Measurements from ENCODE around the gene CCL22.
"Not testable (repeated sequence)": the region's sequence is repeated elsewhere in the genome, so short reads cannot be mapped to it uniquely, and the experiment has no call there.

Gene CCL22

GRCh38 chr16:57358527-57359095 lies at the start of gene CCL22:
TSS of gene CCL22 (plus strand) at chr16:57358783. CDS start at chr16:57358817, 34 bp downstream.
- DNase-seq: no peak

- no peak for DNase-seq
Observed at GRCh38 chr16:57310801-57311200, 47.8 kb upstream of the CCL22 start.

- no peak for DNase-seq
Observed at GRCh38 chr16:57313509-57313908, 45.1 kb upstream of the CCL22 start.

- no peak for DNase-seq
Observed at GRCh38 chr16:57314161-57314785, 44.3 kb upstream of the CCL22 start.

GRCh38 chr16:57315416-57315815 lies 43.2 kb upstream of the CCL22 start:
- no peak for DNase-seq

GRCh38 chr16:57316390-57317017 lies 42.1 kb upstream of the CCL22 start:
- no peak for DNase-seq

- no peak for DNase-seq
Observed at GRCh38 chr16:57318240-57318970, 40.2 kb upstream of the CCL22 start.

GRCh38 chr16:57319646-57320045 lies 38.9 kb upstream of the CCL22 start:
- DNase-seq: no peak

GRCh38 chr16:57324749-57325148 lies 33.8 kb upstream of the CCL22 start:
- peak; percentile 16 for DNase-seq

DNA sequence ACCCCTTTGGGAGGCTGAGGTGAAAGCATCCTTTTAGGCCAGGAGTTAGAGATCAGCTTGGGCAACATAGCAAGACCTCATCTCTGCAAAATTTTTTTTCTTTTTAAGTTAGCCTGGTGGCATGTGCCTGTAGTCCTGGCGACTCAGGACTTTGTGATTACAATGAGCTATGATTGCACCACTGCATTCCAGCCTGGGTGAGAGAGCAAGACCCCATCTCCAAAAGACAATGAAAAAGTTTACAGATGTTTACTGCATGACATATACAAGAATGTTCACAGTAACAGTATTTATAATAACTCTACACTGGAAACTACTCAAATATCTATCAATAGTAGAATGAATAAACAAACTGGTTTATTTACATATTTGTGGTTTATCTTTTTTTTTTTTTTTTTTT lies 33.1 kb upstream of the CCL22 start:
- no peak for DNase-seq

- DNase-seq: no peak
Observed at GRCh38 chr16:57329718-57330327, 28.8 kb upstream of the CCL22 start.

DNA sequence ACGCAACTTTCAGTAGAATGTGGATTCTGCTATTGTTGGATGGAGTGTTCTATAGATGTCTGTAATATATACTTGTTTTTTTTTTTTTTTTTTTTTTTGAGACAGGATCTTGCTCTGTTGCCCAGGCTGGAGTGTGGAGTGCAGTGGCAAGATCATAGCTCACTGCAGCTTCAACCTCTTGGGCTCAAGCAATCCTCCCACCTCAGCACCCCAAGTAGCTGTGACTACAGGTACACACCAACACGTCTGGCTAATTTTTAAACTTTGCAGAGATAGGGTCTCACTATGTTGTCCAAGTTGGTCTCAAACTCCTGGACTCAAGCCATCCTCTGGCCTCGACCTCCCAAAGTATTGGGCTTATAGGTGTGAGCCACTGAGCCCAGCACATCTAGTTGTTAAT lies 27.2 kb upstream of the CCL22 start:
- DNase-seq: no peak

DNA sequence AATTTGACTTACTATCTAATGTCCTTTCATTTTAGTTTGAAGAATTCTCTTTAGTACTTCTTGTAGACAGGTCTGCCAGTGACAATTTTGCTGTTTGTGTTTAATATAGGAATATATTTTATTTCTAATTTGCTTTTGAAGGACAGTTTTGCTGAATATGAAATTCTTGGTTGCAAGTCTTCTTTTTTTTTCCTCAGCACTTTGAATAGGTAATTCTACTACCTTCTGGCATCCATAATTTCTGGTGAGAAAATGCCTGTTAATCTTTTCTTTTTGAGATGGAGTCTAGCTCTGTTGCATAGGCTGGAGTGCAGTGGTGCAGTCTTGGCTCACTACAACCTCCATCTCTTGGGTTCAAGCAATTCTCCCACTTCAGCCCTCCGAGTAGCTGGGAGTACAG lies 25.2 kb upstream of the CCL22 start:
- DNase-seq: no peak

DNA sequence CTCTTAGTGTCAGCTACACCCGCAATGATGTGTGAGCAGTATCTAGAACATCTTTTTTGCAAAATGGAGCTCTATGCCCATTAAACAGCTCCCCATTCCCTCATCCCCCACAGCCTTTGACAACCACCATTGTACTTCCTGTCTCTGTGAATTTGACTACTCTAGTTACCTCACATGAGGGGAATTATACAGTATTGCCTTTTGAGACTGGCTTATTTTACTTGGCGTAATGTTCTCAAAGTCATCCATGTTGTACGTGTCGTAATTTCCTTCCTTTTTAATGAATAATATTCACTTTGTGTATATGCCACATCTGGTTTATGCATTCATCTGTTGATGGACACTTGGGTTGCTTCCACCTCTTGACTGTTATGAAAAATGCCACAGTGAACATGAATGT lies 23.2 kb upstream of the CCL22 start:
- no peak for DNase-seq

DNA sequence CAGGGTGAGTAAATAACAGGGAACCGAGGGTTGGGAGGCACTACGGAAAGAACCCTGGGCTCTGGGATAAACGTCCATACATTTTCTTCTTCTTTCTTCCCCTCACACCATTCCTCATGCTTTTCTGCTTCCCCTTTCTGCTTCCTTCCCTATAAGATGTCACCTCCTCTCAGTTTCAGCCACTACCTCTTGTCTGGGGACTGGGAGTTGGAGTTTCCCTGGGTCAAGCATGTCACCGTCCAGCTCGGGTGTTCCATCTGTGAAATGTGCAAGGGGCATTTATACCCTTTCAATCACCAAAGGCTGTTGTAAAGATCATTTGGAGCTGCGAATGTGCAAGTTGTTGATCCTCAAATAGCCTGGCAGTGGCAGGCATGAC lies 17.5 kb upstream of the CCL22 start:
- no peak for DNase-seq

DNA sequence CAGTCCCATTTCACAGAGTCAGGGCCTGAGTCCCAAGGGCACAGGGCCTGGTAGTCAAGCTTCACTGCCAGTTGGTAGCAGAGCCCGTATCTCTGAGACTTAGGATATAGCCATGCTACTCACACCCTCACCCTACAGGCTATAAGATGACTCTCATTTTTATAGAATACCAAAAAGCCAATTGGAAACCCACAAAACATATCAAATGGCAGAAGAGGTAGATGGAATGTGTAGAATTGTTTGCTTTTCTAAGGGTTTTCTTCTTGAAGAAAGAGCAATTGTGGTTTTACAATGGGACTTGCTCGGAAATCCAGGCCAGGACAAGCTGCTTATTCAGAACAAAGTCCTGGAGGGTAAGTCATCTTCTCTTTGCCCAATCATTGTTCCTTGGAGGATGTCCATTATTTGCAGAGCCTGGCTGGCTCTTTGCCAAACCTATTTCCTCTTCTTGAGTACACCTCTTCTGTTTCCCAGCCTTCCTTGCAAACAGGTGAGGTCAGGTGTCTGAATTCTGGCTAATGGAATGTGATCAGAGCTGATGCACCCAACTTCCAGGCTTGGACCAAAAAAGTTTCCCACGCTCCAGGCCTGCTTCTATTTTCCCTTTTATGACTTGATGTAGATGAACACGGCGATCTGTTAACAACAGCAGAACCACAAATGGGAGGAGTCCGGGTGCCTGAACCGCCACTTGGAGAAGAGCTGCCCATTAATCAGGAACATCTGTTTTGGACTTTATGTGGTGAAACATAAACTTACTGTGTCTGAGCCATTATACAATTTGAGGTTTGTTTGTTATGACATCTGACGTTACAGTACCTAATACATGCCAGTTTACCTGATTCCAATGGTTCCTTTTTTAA lies 16.9 kb upstream of the CCL22 start:
- DNase-seq: peak; percentile 53

DNA sequence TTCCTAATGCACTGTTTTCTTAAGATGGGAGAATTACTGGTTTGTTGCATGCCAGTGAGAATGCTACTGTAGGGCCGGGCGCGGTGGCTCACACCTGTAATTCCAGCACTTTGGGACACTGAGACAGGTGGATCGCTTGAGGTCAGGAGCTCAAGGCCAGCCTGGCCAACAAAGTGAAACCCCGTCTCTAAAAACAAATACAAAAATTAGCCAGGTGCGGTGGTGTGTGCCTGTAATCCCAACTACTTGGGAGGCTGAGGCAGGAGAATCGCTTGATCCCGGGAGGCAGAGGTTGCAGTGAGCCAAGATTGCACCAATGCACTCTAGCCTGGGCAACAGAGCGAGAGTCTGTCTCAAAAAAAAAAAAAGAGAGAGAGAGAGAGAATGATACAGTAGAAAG lies 16.0 kb upstream of the CCL22 start:
- DNase-seq: not testable (repeated sequence)

DNA sequence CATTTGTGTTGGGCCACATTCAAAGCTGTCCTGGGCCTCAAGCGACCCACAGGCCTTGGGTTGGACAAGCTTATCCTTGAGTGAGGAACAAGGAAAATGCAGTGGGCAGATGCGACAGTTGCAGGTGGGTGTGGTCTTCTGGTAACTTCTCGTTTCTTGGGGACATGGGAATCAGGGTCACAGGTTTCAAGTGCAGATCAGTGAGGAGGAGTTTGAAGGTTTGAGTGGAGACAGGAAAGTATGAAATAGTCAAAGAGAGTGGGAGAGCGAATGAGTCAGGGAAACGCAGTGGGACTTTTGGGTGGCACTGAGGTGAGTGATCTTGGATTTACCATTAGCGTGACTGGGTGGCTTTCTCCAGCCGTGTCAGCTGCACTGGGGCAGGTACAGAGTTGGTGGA lies 15.4 kb upstream of the CCL22 start:
- peak; percentile 11 for DNase-seq

DNA sequence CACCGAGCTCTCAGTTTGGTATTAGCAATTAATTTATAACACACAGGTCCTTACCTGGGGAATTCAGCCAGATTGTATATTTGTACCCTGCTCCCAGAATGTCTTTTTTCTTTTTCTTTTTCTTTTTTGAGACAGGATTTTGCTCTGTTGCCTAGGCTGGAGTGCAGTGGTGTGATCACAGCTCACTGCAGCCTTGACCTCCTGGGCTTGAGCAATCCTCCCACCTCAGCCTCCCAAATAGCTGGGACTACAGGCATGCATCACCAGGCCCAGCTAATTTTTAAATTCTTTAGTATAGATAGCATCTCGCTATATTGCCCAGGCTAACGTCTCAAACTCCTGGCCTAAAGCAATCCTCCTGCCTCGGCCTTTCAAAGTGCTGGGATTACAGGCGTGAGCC lies 14.5 kb upstream of the CCL22 start:
- DNase-seq: not testable (repeated sequence)

GRCh38 chr16:57345021-57345420 lies 13.6 kb upstream of the CCL22 start:
- DNase-seq: no peak

GRCh38 chr16:57345666-57346204 lies 12.8 kb upstream of the CCL22 start:
- DNase-seq: no peak

GRCh38 chr16:57347858-57348257 lies 10.7 kb upstream of the CCL22 start:
- no peak for DNase-seq
